Measurements from ENCODE around the gene CMYA5.

Gene CMYA5

GRCh38 chr5:79713727-79714126 is 24.1 kb downstream of the CMYA5 start:
- Histone ChIP-seq H3K4me3 (ENCODE audit: control insufficient read depth in 1 of 7, extremely low read depth in 1 of 7, insufficient read depth in 4 of 7, low read depth in 2 of 7, low read length in 6 of 7) (no peak overlapping the region), H3K36me3 (ENCODE audit: control insufficient read depth in 4 of 4, insufficient read depth in 4 of 4, low read length in 3 of 4) (no peaks in the 10 kb centered on the region), H3K9me3 (ENCODE audit: control extremely low read depth in 1 of 5, control insufficient read depth in 4 of 5, insufficient read depth in 2 of 5, low read depth in 1 of 5, low read length in 4 of 5) (peaks cover 0 to 3% (median 0%) of the 10 kb centered on the region in 5 experiments), H3K27me3 (replicated peaks in 2 of 5; ENCODE audit: control insufficient read depth in 4 of 5, insufficient read depth in 5 of 5, low read length in 4 of 5) (no peaks in the 10 kb centered on the region), H3K27ac (ENCODE audit: insufficient read depth in 1 of 2, low read depth in 1 of 2, low read length in 2 of 2, poor library complexity in 1 of 2, severe bottlenecking in 2 of 2) (no peak overlapping the region), H3K4me1 (ENCODE audit: control extremely low read depth in 1 of 4, control insufficient read depth in 4 of 4, insufficient read depth in 4 of 4, low read length in 3 of 4) (no peaks in the 10 kb centered on the region)
- 100% methylated on average over 6 of the region's 7 CpGs for WGBS (ENCODE audit: insufficient coverage)
- DNase-seq, result no peak
- ChIA-PET CTCF (no interaction called here), POLR2A (interaction anchor here (0.6 kb wide), 1 partner anchor 50 kb away, joined by 3 read pairs; no protein-coding TSS in a partner anchor)

- H3K27ac ChIP-seq (ENCODE audit: insufficient read depth in 1 of 2, low read depth in 1 of 2, low read length in 2 of 2, poor library complexity in 1 of 2, severe bottlenecking in 2 of 2), result no peak overlapping the region
- ChIA-PET POLR2A (no interaction called here), CTCF (interaction anchor here (2.8 kb wide), 1 partner anchor 13 kb away, joined by 17 read pairs; no protein-coding TSS in a partner anchor)
- H3K4me1 ChIP-seq (ENCODE audit: control extremely low read depth in 1 of 4, control insufficient read depth in 4 of 4, insufficient read depth in 4 of 4, low read length in 3 of 4), result no peaks in the 10 kb centered on the region
- H3K27me3 ChIP-seq (replicated peaks in 2 of 5; ENCODE audit: control insufficient read depth in 4 of 5, insufficient read depth in 5 of 5, low read length in 4 of 5), result no peaks in the 10 kb centered on the region
- no peak for DNase-seq
- no peaks in the 10 kb centered on the region for H3K36me3 ChIP-seq (ENCODE audit: control insufficient read depth in 4 of 4, insufficient read depth in 4 of 4, low read length in 3 of 4)
- no peak overlapping the region for H3K4me3 ChIP-seq (ENCODE audit: control insufficient read depth in 1 of 7, extremely low read depth in 1 of 7, insufficient read depth in 4 of 7, low read depth in 2 of 7, low read length in 6 of 7)
- peaks cover 4 to 21% (median 7%) of the 10 kb centered on the region in 5 experiments for H3K9me3 ChIP-seq (ENCODE audit: control extremely low read depth in 1 of 5, control insufficient read depth in 4 of 5, insufficient read depth in 2 of 5, low read depth in 1 of 5, low read length in 4 of 5)
- WGBS (ENCODE audit: insufficient coverage), result no CpG with 5 or more reads among the region's 1 CpG
Measured at GRCh38 chr5:79716839-79717238, 27.2 kb downstream of the CMYA5 start.

- Histone ChIP-seq H3K9me3 (ENCODE audit: control extremely low read depth in 1 of 5, control insufficient read depth in 4 of 5, insufficient read depth in 2 of 5, low read depth in 1 of 5, low read length in 4 of 5) (peaks cover 4 to 21% (median 7%) of the 10 kb centered on the region in 5 experiments), H3K36me3 (ENCODE audit: control insufficient read depth in 4 of 4, insufficient read depth in 4 of 4, low read length in 3 of 4) (no peaks in the 10 kb centered on the region), H3K4me1 (ENCODE audit: control extremely low read depth in 1 of 4, control insufficient read depth in 4 of 4, insufficient read depth in 4 of 4, low read length in 3 of 4) (no peaks in the 10 kb centered on the region), H3K27me3 (replicated peaks in 2 of 5; ENCODE audit: control insufficient read depth in 4 of 5, insufficient read depth in 5 of 5, low read length in 4 of 5) (no peaks in the 10 kb centered on the region), H3K27ac (ENCODE audit: insufficient read depth in 1 of 2, low read depth in 1 of 2, low read length in 2 of 2, poor library complexity in 1 of 2, severe bottlenecking in 2 of 2) (no peak overlapping the region), H3K4me3 (ENCODE audit: control insufficient read depth in 1 of 7, extremely low read depth in 1 of 7, insufficient read depth in 4 of 7, low read depth in 2 of 7, low read length in 6 of 7) (no peak overlapping the region)
- POLR2A ChIA-PET, result no interaction called here
- CTCF ChIA-PET, result no interaction called here
- peak in 1 of 3 donors; percentile 20 for DNase-seq
Measured at GRCh38 chr5:79720096-79720495, 30.5 kb downstream of the CMYA5 start.

- Histone ChIP-seq H3K27ac (ENCODE audit: insufficient read depth in 1 of 2, low read depth in 1 of 2, low read length in 2 of 2, poor library complexity in 1 of 2, severe bottlenecking in 2 of 2) (no peak overlapping the region), H3K4me1 (ENCODE audit: control extremely low read depth in 1 of 4, control insufficient read depth in 4 of 4, insufficient read depth in 4 of 4, low read length in 3 of 4) (peaks cover 0 to 4% (median 1%) of the 10 kb centered on the region in 4 experiments), H3K4me3 (ENCODE audit: control insufficient read depth in 1 of 7, extremely low read depth in 1 of 7, insufficient read depth in 4 of 7, low read depth in 2 of 7, low read length in 6 of 7) (no peak overlapping the region), H3K9me3 (ENCODE audit: control extremely low read depth in 1 of 5, control insufficient read depth in 4 of 5, insufficient read depth in 2 of 5, low read depth in 1 of 5, low read length in 4 of 5) (no peaks in the 10 kb centered on the region), H3K36me3 (ENCODE audit: control insufficient read depth in 4 of 4, insufficient read depth in 4 of 4, low read length in 3 of 4) (no peaks in the 10 kb centered on the region), H3K27me3 (replicated peaks in 2 of 5; ENCODE audit: control insufficient read depth in 4 of 5, insufficient read depth in 5 of 5, low read length in 4 of 5) (peaks cover 0 to 41% (median 8%) of the 10 kb centered on the region in 5 experiments)
- ChIA-PET POLR2A (interaction anchor here (0.6 kb wide), 1 partner anchor 246 kb away, joined by 3 read pairs; no protein-coding TSS in a partner anchor), CTCF (interaction anchor here (0.6 to 0.8 kb wide), 2 partner anchors 30 to 160 kb away, joined by 3 read pairs; no protein-coding TSS in a partner anchor)
- no peak for DNase-seq
- WGBS (ENCODE audit: insufficient coverage), result 100% methylated on average over 10 of the region's 14 CpGs
Measured at GRCh38 chr5:79727451-79728355, 38.1 kb downstream of the CMYA5 start.

GRCh38 chr5:79728396-79728795 is 38.8 kb downstream of the CMYA5 start:
- Histone ChIP-seq H3K36me3 (ENCODE audit: control insufficient read depth in 4 of 4, insufficient read depth in 4 of 4, low read length in 3 of 4) (no peaks in the 10 kb centered on the region), H3K27me3 (replicated peaks in 2 of 5; ENCODE audit: control insufficient read depth in 4 of 5, insufficient read depth in 5 of 5, low read length in 4 of 5) (peaks cover 0 to 48% (median 12%) of the 10 kb centered on the region in 5 experiments), H3K4me3 (ENCODE audit: control insufficient read depth in 1 of 7, extremely low read depth in 1 of 7, insufficient read depth in 4 of 7, low read depth in 2 of 7, low read length in 6 of 7) (no peak overlapping the region), H3K9me3 (ENCODE audit: control extremely low read depth in 1 of 5, control insufficient read depth in 4 of 5, insufficient read depth in 2 of 5, low read depth in 1 of 5, low read length in 4 of 5) (no peaks in the 10 kb centered on the region), H3K4me1 (ENCODE audit: control extremely low read depth in 1 of 4, control insufficient read depth in 4 of 4, insufficient read depth in 4 of 4, low read length in 3 of 4) (peaks cover 0 to 4% (median 1%) of the 10 kb centered on the region in 4 experiments), H3K27ac (ENCODE audit: insufficient read depth in 1 of 2, low read depth in 1 of 2, low read length in 2 of 2, poor library complexity in 1 of 2, severe bottlenecking in 2 of 2) (no peak overlapping the region)
- no peak for DNase-seq
- WGBS (ENCODE audit: insufficient coverage), result 94% methylated on average over 4 of the region's 4 CpGs
- ChIA-PET POLR2A (interaction anchor here (0.6 kb wide), 1 partner anchor 247 kb away, joined by 3 read pairs; no protein-coding TSS in a partner anchor), CTCF (interaction anchor here (0.8 kb wide), 1 partner anchor 30 kb away, joined by 3 read pairs; no protein-coding TSS in a partner anchor)

GRCh38 chr5:79729679-79730078 is 40.0 kb downstream of the CMYA5 start:
- no peak overlapping the region for H3K4me3 ChIP-seq (ENCODE audit: control insufficient read depth in 1 of 7, extremely low read depth in 1 of 7, insufficient read depth in 4 of 7, low read depth in 2 of 7, low read length in 6 of 7)
- CTCF ChIA-PET, result no interaction called here
- WGBS (ENCODE audit: insufficient coverage), result 100% methylated on average over 1 of the region's 2 CpGs
- no peaks in the 10 kb centered on the region for H3K9me3 ChIP-seq (ENCODE audit: control extremely low read depth in 1 of 5, control insufficient read depth in 4 of 5, insufficient read depth in 2 of 5, low read depth in 1 of 5, low read length in 4 of 5)
- H3K4me1 ChIP-seq (ENCODE audit: control extremely low read depth in 1 of 4, control insufficient read depth in 4 of 4, insufficient read depth in 4 of 4, low read length in 3 of 4), result peaks cover 0 to 4% (median 1%) of the 10 kb centered on the region in 4 experiments
- no peaks in the 10 kb centered on the region for H3K36me3 ChIP-seq (ENCODE audit: control insufficient read depth in 4 of 4, insufficient read depth in 4 of 4, low read length in 3 of 4)
- peaks cover 0 to 59% (median 18%) of the 10 kb centered on the region in 5 experiments for H3K27me3 ChIP-seq (replicated peaks in 2 of 5; ENCODE audit: control insufficient read depth in 4 of 5, insufficient read depth in 5 of 5, low read length in 4 of 5)
- POLR2A ChIA-PET, result no interaction called here
- H3K27ac ChIP-seq (ENCODE audit: insufficient read depth in 1 of 2, low read depth in 1 of 2, low read length in 2 of 2, poor library complexity in 1 of 2, severe bottlenecking in 2 of 2), result no peak overlapping the region
- DNase-seq, result no peak

GRCh38 chr5:79730564-79730963 is 40.9 kb downstream of the CMYA5 start:
- 94% methylated on average over 3 of the region's 3 CpGs for whole genome bisulfite sequencing (ENCODE audit: insufficient coverage)
- no peak for DNase-seq
- Histone ChIP-seq H3K36me3 (ENCODE audit: control insufficient read depth in 4 of 4, insufficient read depth in 4 of 4, low read length in 3 of 4) (no peaks in the 10 kb centered on the region), H3K27me3 (replicated peaks in 2 of 5; ENCODE audit: control insufficient read depth in 4 of 5, insufficient read depth in 5 of 5, low read length in 4 of 5) (peaks cover 0 to 64% (median 20%) of the 10 kb centered on the region in 5 experiments), H3K4me1 (ENCODE audit: control extremely low read depth in 1 of 4, control insufficient read depth in 4 of 4, insufficient read depth in 4 of 4, low read length in 3 of 4) (peaks cover 0 to 6% (median 2%) of the 10 kb centered on the region in 4 experiments), H3K27ac (ENCODE audit: insufficient read depth in 1 of 2, low read depth in 1 of 2, low read length in 2 of 2, poor library complexity in 1 of 2, severe bottlenecking in 2 of 2) (no peak overlapping the region), H3K9me3 (ENCODE audit: control extremely low read depth in 1 of 5, control insufficient read depth in 4 of 5, insufficient read depth in 2 of 5, low read depth in 1 of 5, low read length in 4 of 5) (no peaks in the 10 kb centered on the region), H3K4me3 (ENCODE audit: control insufficient read depth in 1 of 7, extremely low read depth in 1 of 7, insufficient read depth in 4 of 7, low read depth in 2 of 7, low read length in 6 of 7) (no peak overlapping the region)
- POLR2A ChIA-PET, result no interaction called here
- CTCF ChIA-PET, result no interaction called here
